Panc1 (cell line): ENCODE results near the gene CCHCR1.

ENCODE experiments used
- POLR2AphosphoS5 ChIP-seq: IDR thresholded peaks from 2 replicates; pipeline ENCODE4 v1.6.1; 2012; ENCODE audit warnings: mild to moderate bottlenecking, low read depth, low read length, moderate library complexity
- SIN3A ChIP-seq: IDR thresholded peaks from 2 replicates; pipeline ENCODE4 v1.6.1; 2012; ENCODE audit warnings: low read depth, mild to moderate bottlenecking, low read length, moderate library complexity, borderline replicate concordance; ENCODE audit not compliant: insufficient read depth
- TF ChIP-seq, protein P1 (sequence below): fragments of 450-650 bp; IDR thresholded peaks from 2 replicates; pipeline ENCODE4 v1.5.1; 2017; ENCODE audit warnings: mild to moderate bottlenecking
- TF ChIP-seq, protein P2 (sequence below), 2 experiments: IDR thresholded peaks; 2 replicates each; pipeline ENCODE4 v1.6.1; 2011 to 2012; ENCODE audit warnings: low read depth in 2 of 2, control low read depth in 1 of 2, low read length in 1 of 2, mild to moderate bottlenecking in 1 of 2, moderate library complexity in 1 of 2; ENCODE audit not compliant: insufficient read depth in 1 of 2

DNA sequence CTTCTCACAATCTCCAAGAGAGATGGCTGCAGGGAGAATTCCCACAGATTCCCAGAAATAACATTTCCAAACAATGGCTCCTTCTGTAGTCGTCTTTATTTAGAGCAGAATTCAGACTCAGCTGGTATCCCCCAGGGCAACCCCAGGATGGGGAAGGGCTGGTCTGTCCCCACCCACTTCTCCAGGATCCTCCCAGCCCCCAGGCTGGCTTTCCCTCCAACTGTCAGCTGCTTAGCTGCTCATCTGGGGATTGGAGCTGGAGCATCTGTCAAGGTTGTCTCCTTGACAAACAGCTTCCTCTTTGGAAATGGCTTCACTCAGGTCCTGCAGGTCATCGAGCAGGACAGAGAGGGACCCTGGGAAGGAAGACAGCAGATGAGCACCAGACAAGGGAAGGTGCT is 15.2 kb downstream of the CCHCR1 start:
- TF ChIP-seq, protein P1, sequence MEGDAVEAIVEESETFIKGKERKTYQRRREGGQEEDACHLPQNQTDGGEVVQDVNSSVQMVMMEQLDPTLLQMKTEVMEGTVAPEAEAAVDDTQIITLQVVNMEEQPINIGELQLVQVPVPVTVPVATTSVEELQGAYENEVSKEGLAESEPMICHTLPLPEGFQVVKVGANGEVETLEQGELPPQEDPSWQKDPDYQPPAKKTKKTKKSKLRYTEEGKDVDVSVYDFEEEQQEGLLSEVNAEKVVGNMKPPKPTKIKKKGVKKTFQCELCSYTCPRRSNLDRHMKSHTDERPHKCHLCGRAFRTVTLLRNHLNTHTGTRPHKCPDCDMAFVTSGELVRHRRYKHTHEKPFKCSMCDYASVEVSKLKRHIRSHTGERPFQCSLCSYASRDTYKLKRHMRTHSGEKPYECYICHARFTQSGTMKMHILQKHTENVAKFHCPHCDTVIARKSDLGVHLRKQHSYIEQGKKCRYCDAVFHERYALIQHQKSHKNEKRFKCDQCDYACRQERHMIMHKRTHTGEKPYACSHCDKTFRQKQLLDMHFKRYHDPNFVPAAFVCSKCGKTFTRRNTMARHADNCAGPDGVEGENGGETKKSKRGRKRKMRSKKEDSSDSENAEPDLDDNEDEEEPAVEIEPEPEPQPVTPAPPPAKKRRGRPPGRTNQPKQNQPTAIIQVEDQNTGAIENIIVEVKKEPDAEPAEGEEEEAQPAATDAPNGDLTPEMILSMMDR, result no peak
- no peak for TF ChIP-seq POLR2AphosphoS5
- no peak for TF ChIP-seq SIN3A
- TF ChIP-seq, protein P2, sequence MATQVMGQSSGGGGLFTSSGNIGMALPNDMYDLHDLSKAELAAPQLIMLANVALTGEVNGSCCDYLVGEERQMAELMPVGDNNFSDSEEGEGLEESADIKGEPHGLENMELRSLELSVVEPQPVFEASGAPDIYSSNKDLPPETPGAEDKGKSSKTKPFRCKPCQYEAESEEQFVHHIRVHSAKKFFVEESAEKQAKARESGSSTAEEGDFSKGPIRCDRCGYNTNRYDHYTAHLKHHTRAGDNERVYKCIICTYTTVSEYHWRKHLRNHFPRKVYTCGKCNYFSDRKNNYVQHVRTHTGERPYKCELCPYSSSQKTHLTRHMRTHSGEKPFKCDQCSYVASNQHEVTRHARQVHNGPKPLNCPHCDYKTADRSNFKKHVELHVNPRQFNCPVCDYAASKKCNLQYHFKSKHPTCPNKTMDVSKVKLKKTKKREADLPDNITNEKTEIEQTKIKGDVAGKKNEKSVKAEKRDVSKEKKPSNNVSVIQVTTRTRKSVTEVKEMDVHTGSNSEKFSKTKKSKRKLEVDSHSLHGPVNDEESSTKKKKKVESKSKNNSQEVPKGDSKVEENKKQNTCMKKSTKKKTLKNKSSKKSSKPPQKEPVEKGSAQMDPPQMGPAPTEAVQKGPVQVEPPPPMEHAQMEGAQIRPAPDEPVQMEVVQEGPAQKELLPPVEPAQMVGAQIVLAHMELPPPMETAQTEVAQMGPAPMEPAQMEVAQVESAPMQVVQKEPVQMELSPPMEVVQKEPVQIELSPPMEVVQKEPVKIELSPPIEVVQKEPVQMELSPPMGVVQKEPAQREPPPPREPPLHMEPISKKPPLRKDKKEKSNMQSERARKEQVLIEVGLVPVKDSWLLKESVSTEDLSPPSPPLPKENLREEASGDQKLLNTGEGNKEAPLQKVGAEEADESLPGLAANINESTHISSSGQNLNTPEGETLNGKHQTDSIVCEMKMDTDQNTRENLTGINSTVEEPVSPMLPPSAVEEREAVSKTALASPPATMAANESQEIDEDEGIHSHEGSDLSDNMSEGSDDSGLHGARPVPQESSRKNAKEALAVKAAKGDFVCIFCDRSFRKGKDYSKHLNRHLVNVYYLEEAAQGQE (IDR thresholded peaks at IDR 0.05; ENCODE audit: insufficient read depth in 1 of 2, low read depth in 2 of 2, low read length in 1 of 2), result no peak
